ENCODE data around the gene GNG2. TPM values are rescaled to one million over a fixed set of nuclear protein-coding genes. Genes with fewer than 3 reads are reported as not detected.

Gene GNG2
- total RNA-seq, 1 experiment from 2014 or later, result 0.23 TPM

GRCh38 chr14:51850651-51851050 lies 9.8 kb upstream of the GNG2 start:
- H3K36me3 ChIP-seq (ENCODE audit: control insufficient read depth, insufficient read depth, low read length), result no peaks in the 10 kb centered on the region
- H3K9me3 ChIP-seq (ENCODE audit: control insufficient read depth, insufficient read depth, low read depth, low read length), result no peaks in the 10 kb centered on the region
- ATAC-seq (no peak), DNase-seq (ENCODE audit: low read depth, low spot score) (no peak)
- intact Hi-C loops (cut with micrococcal nuclease; ENCODE audit: unreplicated experiment) (no loop called here), in situ Hi-C loops (cut with HindIII; ENCODE audit: low pct_unique_long_range_greater_than_20kb, low sequenced_read_pairs) (no loop called here)
- TF ChIP-seq TCF7L2 (IDR thresholded peaks at IDR 0.05; ENCODE audit: low read depth, low read length), result no peak
- no peak for TF ChIP-seq POLR2AphosphoS5 (IDR thresholded peaks at IDR 0.05; ENCODE audit: low read depth, low read length)
- no peak for TF ChIP-seq SIN3A (IDR thresholded peaks at IDR 0.05; ENCODE audit: borderline replicate concordance, insufficient read depth, low read depth, low read length)
- no peak for TF ChIP-seq CTCF (IDR thresholded peaks at IDR 0.05)
- no peak for TF ChIP-seq REST (IDR thresholded peaks at IDR 0.05; ENCODE audit: insufficient read depth in 1 of 2, low read depth in 2 of 2, low read length in 1 of 2)
- H3K4me3 ChIP-seq (ENCODE audit: low read depth in 2 of 2, low read length in 2 of 2), result no peak overlapping the region
- H3K27me3 ChIP-seq (ENCODE audit: control insufficient read depth, insufficient read depth, low read length), result no peaks in the 10 kb centered on the region
- H3K4me1 ChIP-seq (ENCODE audit: control insufficient read depth, insufficient read depth, low read length), result no peaks in the 10 kb centered on the region
- BruUV-seq (replicated peaks), result no TSS peak
- POLR2A ChIA-PET, result no interaction called here
- H3K27ac ChIP-seq (ENCODE audit: low read length), result no peak overlapping the region
- CTCF ChIA-PET, result no interaction called here

- no peak for ATAC-seq
- no peaks in the 10 kb centered on the region for H3K4me1 ChIP-seq (ENCODE audit: control insufficient read depth, insufficient read depth, low read length)
- in situ Hi-C loops (cut with HindIII; ENCODE audit: low pct_unique_long_range_greater_than_20kb, low sequenced_read_pairs), result no loop called here
- H3K4me3 ChIP-seq (ENCODE audit: low read depth in 2 of 2, low read length in 2 of 2), result no peak overlapping the region
- BruUV-seq (replicated peaks), result no TSS peak
- H3K9me3 ChIP-seq (ENCODE audit: control insufficient read depth, insufficient read depth, low read depth, low read length), result no peaks in the 10 kb centered on the region
- ChIA-PET CTCF (no interaction called here), POLR2A (no interaction called here)
- no peak overlapping the region for H3K27ac ChIP-seq (ENCODE audit: low read length)
- intact Hi-C loops (cut with micrococcal nuclease; ENCODE audit: unreplicated experiment), result no loop called here
- TF ChIP-seq REST (IDR thresholded peaks at IDR 0.05; ENCODE audit: insufficient read depth in 1 of 2, low read depth in 2 of 2, low read length in 1 of 2), result no peak
- no peak for TF ChIP-seq CTCF (IDR thresholded peaks at IDR 0.05)
- TF ChIP-seq POLR2AphosphoS5 (IDR thresholded peaks at IDR 0.05; ENCODE audit: low read depth, low read length), result no peak
- no peak for TF ChIP-seq TCF7L2 (IDR thresholded peaks at IDR 0.05; ENCODE audit: low read depth, low read length)
- no peak for TF ChIP-seq SIN3A (IDR thresholded peaks at IDR 0.05; ENCODE audit: borderline replicate concordance, insufficient read depth, low read depth, low read length)
- no peak for DNase-seq (ENCODE audit: low read depth, low spot score)
- no peaks in the 10 kb centered on the region for H3K27me3 ChIP-seq (ENCODE audit: control insufficient read depth, insufficient read depth, low read length)
- no peaks in the 10 kb centered on the region for H3K36me3 ChIP-seq (ENCODE audit: control insufficient read depth, insufficient read depth, low read length)
Observed at GRCh38 chr14:51852541-51852940, 7.9 kb upstream of the GNG2 start.

Data from Panc1 (cell line).